OCI-LY7 (cell line): ENCODE data around the gene NF1.

ENCODE experiments used
- EZH2phosphoT487 ChIP-seq: fragments of 200-600 bp; sonication (generic); IDR thresholded peaks from 2 replicates; pipeline ENCODE4 v1.6.1; 2018; ENCODE audit warnings: low read depth, borderline replicate concordance, mild to moderate bottlenecking, mixed run types, antibody characterized with exemption, low read length, moderate library complexity, mixed read lengths
- TF ChIP-seq, protein P1 (sequence below): fragments of 200-600 bp; sonication (generic); conservative IDR thresholded peaks from 2 replicates; pipeline ENCODE4 v1.5.1; 2014; ENCODE audit warnings: mild to moderate bottlenecking, antibody characterized with exemption, low read length, moderate library complexity, mixed read lengths

DNA sequence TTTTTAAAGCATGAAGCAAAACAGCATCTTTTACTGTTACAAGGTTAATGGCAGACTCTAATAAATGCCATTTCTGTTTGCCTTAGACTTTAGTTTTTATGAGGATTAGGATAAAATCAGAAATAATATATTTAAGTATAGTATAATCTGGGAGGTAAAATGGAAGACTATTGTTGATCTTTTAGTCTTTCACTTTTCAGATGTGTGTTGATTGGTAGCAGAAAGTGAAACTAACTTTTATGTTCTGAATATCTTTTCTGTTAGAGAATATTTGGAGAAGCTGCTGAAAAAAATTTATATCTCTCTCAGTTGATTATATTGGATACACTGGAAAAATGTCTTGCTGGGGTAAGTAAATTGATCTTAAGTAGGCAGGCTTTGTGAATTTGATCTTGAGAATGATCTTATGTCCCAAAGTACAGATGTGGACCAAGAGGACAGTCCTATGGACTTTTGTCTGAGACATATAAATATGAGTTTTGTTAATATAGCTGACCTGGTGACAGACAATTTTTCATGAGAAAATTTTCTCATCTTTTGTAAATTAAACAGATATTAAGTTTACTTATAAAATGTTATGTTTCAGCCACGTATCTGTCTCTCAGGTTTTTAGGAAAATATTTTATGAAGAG, 64.1 kb downstream of the NF1 start:
- TF ChIP-seq, protein P1, sequence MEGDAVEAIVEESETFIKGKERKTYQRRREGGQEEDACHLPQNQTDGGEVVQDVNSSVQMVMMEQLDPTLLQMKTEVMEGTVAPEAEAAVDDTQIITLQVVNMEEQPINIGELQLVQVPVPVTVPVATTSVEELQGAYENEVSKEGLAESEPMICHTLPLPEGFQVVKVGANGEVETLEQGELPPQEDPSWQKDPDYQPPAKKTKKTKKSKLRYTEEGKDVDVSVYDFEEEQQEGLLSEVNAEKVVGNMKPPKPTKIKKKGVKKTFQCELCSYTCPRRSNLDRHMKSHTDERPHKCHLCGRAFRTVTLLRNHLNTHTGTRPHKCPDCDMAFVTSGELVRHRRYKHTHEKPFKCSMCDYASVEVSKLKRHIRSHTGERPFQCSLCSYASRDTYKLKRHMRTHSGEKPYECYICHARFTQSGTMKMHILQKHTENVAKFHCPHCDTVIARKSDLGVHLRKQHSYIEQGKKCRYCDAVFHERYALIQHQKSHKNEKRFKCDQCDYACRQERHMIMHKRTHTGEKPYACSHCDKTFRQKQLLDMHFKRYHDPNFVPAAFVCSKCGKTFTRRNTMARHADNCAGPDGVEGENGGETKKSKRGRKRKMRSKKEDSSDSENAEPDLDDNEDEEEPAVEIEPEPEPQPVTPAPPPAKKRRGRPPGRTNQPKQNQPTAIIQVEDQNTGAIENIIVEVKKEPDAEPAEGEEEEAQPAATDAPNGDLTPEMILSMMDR, result no peak
- no peak for TF ChIP-seq EZH2phosphoT487
